PFSK-1 (cell line): ENCODE measurements around the gene EMP3.

ENCODE experiments used
- FOXP2 ChIP-seq: optimal IDR thresholded peaks from 2 replicates; pipeline ENCODE3; 2011; ENCODE audit warnings: borderline replicate concordance, control low read depth, inconsistent platforms; ENCODE audit not compliant: insufficient read depth; ENCODE audit errors: extremely low read length, extremely low read depth
- POLR2AphosphoS5 ChIP-seq: IDR thresholded peaks from 2 replicates; pipeline ENCODE4 v1.6.1; 2012; ENCODE audit warnings: low read depth, mild to moderate bottlenecking, control low read depth, low read length, moderate library complexity
- REST ChIP-seq, 2 experiments: IDR thresholded peaks; 2 replicates each; pipeline versions ENCODE4 v1.6.1 to v1.8.0; 2011 to 2012; ENCODE audit warnings: low read depth in 2 of 2, low read length in 2 of 2, control low read depth in 1 of 2, inconsistent platforms in 1 of 2, mild to moderate bottlenecking in 1 of 2, moderate library complexity in 1 of 2; ENCODE audit not compliant: insufficient read depth in 1 of 2
- SIN3A ChIP-seq: IDR thresholded peaks from 2 replicates; pipeline ENCODE4 v1.6.1; 2012; ENCODE audit warnings: mild to moderate bottlenecking, low read length, moderate library complexity, borderline replicate concordance; ENCODE audit not compliant: insufficient read depth
- TAF1 ChIP-seq: IDR thresholded peaks from 2 replicates; pipeline ENCODE4 v1.6.1; 2012; ENCODE audit warnings: low read length, control low read depth, borderline replicate concordance; ENCODE audit not compliant: insufficient read depth

Gene EMP3

GRCh38 chr19:48342841-48343540, 17.6 kb downstream of the EMP3 start:
- TF ChIP-seq FOXP2 (no peak), POLR2AphosphoS5 (no peak), TAF1 (no peak), REST (IDR thresholded peaks at IDR 0.05; ENCODE audit: insufficient read depth in 1 of 2, low read depth in 2 of 2, low read length in 2 of 2) (no peak), SIN3A (no peak)

DNA sequence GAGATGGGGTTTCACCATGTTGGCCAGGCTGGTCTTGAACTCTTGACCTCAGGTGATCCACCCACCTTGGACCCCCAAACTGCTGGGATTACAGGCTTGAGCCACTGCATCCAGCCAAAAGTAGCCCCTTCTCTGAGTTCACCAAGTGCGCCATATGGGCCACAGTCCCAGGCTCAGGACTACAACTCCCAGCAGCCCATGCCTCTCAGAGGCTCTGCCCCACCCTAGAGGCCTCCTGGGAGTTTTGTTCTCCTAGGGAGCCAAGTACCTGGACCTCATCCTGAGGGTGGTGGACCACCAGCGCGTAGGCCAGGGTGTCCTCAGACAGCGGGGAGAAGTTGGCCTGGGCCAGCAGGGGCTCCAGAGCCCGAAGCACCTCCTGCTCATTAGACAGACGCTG, 19.5 kb downstream of the EMP3 start:
- TF ChIP-seq SIN3A (no peak), POLR2AphosphoS5 (no peak), FOXP2 (no peak), TAF1 (no peak), REST (IDR thresholded peaks at IDR 0.05; ENCODE audit: insufficient read depth in 1 of 2, low read depth in 2 of 2, low read length in 2 of 2) (no peak)

GRCh38 chr19:48346191-48346590, 20.8 kb downstream of the EMP3 start:
- no peak for TF ChIP-seq SIN3A
- TF ChIP-seq REST (IDR thresholded peaks at IDR 0.05; ENCODE audit: insufficient read depth in 1 of 2, low read depth in 2 of 2, low read length in 2 of 2): no peak
- no peak for TF ChIP-seq POLR2AphosphoS5
- TF ChIP-seq FOXP2: no peak
- no peak for TF ChIP-seq TAF1

DNA sequence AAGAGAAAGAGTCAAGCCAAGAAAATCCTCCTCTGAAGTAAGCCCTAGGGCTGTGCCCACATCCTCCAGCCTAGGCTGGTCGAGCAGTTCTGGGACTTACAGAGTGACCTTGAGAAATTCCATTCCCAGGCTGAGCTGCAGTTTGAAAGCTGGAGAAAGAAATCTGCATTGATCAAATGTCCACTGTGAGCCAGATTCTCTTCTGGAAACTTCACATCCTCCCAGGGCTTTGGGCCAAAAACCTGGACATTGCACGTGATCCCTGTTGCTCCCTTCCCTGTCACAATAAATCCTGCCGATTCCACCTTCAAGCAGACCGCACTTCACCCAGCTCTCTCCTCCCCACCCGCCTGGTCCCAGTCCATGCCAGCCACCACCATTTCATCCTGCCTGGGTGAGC, 22.7 kb downstream of the EMP3 start:
- TF ChIP-seq FOXP2 (no peak), POLR2AphosphoS5 (no peak), SIN3A (no peak), REST (IDR thresholded peaks at IDR 0.05; ENCODE audit: insufficient read depth in 1 of 2, low read depth in 2 of 2, low read length in 2 of 2) (no peak), TAF1 (no peak)

DNA sequence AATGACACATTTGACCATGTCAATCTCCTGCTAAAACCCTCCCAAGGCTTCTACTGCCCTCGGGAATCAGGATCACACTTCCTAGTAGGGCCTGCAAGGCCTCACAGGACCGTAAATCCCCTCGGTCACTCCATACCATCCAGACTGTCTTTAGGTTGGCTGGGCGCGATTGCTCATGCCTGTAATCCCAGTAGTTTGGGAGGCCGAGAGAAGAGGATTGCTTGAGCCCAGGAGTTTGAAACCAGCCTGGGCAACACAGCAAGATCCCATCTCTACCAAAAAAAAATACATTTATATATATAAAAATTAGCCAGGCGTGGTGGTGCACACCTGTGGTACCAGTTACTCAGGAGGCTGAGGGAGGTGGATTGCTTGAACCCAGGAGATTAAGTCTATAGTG, 23.4 kb downstream of the EMP3 start:
- TF ChIP-seq TAF1: no peak
- TF ChIP-seq POLR2AphosphoS5: no peak
- no peak for TF ChIP-seq SIN3A
- no peak for TF ChIP-seq FOXP2
- TF ChIP-seq REST (IDR thresholded peaks at IDR 0.05; ENCODE audit: insufficient read depth in 1 of 2, low read depth in 2 of 2, low read length in 2 of 2): no peak
